DMS153 (cell line): Measurements from ENCODE around the gene SEMA4D.

Source experiments
- DNase-seq: peaks from one replicate; lab custom pipeline; 2025; lab: John Stamatoyannopoulos, UW

The SEMA4D gene

GRCh38 chr9:89529243-89530035 is 31.5 kb upstream of the SEMA4D start:
- DNase-seq, result no peak

- DNase-seq, result peak; percentile 72
Observed at GRCh38 chr9:89528540-89528939, 30.6 kb upstream of the SEMA4D start.

DNA sequence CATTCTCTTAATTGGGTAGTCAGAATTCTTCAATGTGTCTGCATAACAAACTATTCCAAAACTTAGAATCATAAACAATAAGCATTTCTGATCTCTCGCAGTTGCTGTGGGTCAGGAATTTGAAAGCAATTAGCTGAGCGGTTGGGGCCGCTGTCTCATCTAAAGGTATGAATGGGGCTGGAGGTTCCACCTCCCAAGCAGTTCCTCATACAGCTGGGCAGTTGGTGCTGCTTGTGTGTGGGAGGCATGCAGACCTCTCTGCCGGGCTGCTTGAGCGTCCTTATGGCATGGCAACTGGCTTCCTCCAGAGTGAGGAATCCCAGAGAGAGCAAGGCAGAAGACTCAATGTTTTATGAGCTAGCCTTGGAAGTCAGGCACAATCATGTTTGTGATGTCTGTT is 30.2 kb upstream of the SEMA4D start:
- no peak for DNase-seq

DNA sequence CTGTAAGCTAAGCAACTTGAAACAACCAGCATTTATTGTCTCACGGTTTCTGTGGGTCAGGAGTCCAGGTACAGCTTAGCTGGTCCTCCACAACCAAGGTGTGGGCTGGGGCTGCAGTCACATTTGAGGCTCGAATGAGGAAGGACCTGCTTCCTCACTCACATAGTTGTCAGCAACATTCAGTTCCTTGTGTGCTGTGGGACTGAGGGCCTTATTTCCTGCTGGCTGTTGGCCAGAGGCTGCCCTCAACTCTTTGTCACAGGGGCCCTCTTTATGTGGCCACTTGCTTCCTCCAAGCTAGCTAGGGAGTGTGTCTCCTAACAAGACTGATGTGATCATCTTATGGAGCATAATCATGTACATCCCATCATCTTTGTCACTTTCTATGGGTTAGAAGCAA is 29.2 kb upstream of the SEMA4D start:
- DNase-seq, result peak; percentile 25

GRCh38 chr9:89526667-89527066 is 28.8 kb upstream of the SEMA4D start:
- DNase-seq, result no peak

DNA sequence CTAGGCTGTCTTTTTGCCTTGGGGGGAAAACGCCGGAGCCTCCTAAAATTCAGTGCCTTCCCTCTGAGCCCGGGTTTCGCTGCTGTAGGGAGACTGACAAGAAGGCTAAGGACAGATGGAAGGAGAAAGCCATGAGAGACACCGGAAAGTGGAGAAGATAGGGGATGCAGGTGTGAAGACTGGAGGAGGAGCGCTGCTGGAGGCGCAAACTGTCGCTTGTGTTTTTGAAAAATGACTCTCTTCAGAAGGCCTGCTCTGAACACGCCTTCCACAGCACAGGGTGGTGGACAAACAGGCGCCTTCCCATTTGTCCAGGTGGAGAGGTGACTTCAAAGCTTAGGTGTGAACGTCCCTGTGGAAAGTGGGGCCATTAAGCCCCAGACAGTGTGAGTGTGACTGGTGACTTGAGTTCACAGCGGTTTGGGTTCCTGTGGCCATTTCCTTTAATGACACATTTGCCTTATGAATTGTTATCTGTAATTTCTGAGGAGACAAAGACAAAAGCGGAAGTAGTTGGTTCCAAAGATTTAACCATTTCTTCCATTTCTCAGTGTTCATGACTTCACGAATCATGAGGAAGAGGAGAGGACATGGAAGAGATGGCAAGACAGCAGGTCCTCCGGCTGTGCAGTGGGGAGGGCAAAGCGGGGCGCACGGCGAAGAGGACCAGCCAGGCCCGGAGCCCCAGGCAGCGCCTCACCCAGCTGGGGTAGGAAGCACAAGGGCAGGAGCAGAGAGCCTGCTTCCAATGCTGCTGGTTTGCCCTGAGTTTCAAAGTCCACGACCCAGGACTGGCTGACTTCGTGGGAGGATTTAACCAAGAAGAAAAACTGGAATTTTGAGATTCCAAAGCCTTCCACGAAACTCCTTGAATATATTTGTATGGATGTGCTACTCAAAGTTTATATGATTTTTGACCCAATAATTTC is 27.8 kb upstream of the SEMA4D start:
- DNase-seq, result no peak

- DNase-seq, result no peak
Observed at GRCh38 chr9:89524963-89525362, 27.1 kb upstream of the SEMA4D start.

DNA sequence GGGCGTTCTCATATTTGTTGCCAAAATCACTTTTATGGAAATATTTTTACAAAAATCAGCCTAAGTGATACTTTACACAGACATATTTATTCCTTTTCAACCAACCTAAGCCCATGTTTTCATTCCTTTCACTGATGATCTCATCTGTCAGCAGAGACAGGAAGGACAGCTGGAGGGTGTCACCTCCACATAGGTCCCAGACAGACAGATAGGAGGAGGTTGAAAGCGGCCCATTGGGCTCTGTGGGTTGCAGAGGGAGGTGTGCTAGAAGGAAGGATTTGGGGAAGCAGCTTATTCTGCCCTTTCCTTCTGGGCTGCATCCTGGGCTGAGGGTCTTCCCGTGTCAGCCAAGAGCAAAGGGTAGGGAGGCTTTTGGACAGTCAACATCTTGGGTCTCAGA is 26.0 kb upstream of the SEMA4D start:
- no peak for DNase-seq

GRCh38 chr9:89522959-89523285 is 25.0 kb upstream of the SEMA4D start:
- no peak for DNase-seq

- no peak for DNase-seq
Observed at GRCh38 chr9:89522261-89522958, 24.5 kb upstream of the SEMA4D start.

GRCh38 chr9:89519366-89519805 is 21.5 kb upstream of the SEMA4D start:
- no peak for DNase-seq

GRCh38 chr9:89518466-89519365 is 20.8 kb upstream of the SEMA4D start:
- DNase-seq, result no peak

- DNase-seq, result no peak
Observed at GRCh38 chr9:89515416-89515815, 17.5 kb upstream of the SEMA4D start.

DNA sequence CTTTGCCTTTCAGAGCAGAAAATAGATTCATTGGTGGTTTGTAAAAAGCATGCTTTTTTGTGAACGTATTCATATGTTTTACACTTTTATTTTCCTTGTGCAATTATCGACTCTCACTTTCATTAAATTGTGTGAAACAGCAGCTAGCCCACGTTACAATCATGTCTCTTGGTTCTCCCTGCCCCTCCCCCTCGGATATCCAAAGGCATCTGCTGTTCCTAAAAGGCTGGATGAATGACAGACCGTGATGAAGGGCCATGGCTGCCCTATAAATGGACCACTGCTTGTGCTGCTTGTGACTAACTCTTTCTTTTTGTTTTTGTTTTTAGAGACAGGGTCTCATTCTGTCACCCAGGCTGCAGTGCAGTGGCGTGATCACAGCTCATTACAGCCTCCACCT is 17.0 kb upstream of the SEMA4D start:
- DNase-seq, result no peak

GRCh38 chr9:89514337-89514736 is 16.4 kb upstream of the SEMA4D start:
- no peak for DNase-seq

DNA sequence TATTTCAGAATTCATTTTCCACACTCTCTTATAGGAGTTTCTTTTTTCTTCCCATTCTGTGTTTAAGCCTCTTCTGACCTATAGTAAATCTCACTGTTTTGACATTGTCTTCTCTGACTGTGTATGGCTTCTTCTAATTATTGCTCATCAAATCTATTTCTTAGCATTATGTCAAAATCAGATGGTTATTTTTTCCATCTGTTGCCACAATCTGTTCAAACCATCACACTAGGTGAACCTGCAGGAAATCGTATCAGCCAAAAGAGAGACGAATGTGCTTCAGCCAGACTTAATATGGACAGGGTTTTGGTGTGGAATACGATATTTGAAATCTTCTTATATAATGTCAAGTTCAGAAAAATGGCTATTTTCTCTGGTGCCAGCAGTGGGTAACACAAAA is 15.9 kb upstream of the SEMA4D start:
- no peak for DNase-seq

- DNase-seq, result no peak
Observed at GRCh38 chr9:89512382-89512781, 14.5 kb upstream of the SEMA4D start.

- DNase-seq, result no peak
Observed at GRCh38 chr9:89508951-89509615, 11.2 kb upstream of the SEMA4D start.

- DNase-seq, result peak; percentile 39
Observed at GRCh38 chr9:89505911-89506310, 8.0 kb upstream of the SEMA4D start.

DNA sequence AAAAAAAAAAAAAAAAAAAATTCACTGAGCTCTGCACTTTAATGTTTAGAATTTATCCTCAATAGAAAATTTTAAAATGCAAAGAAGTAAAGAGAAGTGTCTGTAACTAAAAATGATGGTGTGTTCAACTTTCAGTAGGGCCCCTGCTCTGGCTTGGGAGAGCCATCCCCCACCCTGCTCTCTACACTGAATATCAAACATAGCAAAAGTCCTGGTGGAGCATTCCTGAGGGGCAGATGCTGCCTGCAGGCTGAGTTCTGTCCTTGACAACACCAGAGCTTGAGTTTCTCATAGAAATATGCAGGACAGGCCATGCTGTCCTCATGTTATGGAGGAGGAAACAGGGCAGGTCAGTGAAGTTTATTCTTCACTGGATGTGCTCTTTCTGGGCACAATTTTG is 7.1 kb upstream of the SEMA4D start:
- DNase-seq, result no peak

- DNase-seq, result no peak
Observed at GRCh38 chr9:89502671-89503070, 4.8 kb upstream of the SEMA4D start.
